Measurements from ENCODE around the gene DGKD. TPM values are rescaled to one million over a fixed set of nuclear protein-coding genes. Genes with fewer than 3 reads are reported as not detected.

The DGKD gene
- total and polyA plus RNA-seq, 10 of the 15 experiments (the other 5 are each of a cell fraction or from before 2014, with no cell fraction given), result 2.7 to 81.9 (median 27.0) TPM

- ChIA-PET RAD21 (ENCODE audit: unreplicated experiment) (interaction anchor here (1.1 kb wide), 1 partner anchor 42 kb away, joined by 8 read pairs; no protein-coding TSS in a partner anchor), POLR2A (no interaction called here)
Measured at GRCh38 chr2:233400961-233401360, 46.7 kb downstream of the DGKD start.

GRCh38 chr2:233402346-233402745 lies 48.1 kb downstream of the DGKD start:
- no peaks in the 10 kb centered on the region for H3K9me3 ChIP-seq (replicated peaks; ENCODE audit: control insufficient read depth, insufficient read depth, low read length)
- no peak for DNase-seq (ENCODE audit: low read depth, low spot score)
- no peak overlapping the region for H3K4me2 ChIP-seq (ENCODE audit: control insufficient read depth, insufficient read depth)
- no TSS peak for BruUV-seq (replicated peaks)
- H3K4me1 ChIP-seq (ENCODE audit: control insufficient read depth, insufficient read depth, low read length), result no peaks in the 10 kb centered on the region
- ChIA-PET CTCF (interaction anchor here (0.8 to 10.8 kb wide), 4 partner anchors 19 to 455 kb away, joined by 3 to 215 read pairs (median 70); no protein-coding TSS in a partner anchor), POLR2A (no interaction called here), RAD21 (ENCODE audit: unreplicated experiment) (interaction anchor here (1.4 to 1.5 kb wide), 2 partner anchors 17 to 41 kb away, joined by 4 to 7 read pairs; no protein-coding TSS in a partner anchor), SMC1A (ENCODE audit: uncharacterized antibody, unreplicated experiment) (interaction anchor here (1.1 to 7.2 kb wide), 5 partner anchors 8 to 117 kb away, joined by 3 to 80 read pairs (median 3); no protein-coding TSS in a partner anchor)
- H3K27ac ChIP-seq (ENCODE audit: control insufficient read depth, insufficient read depth), result no peak overlapping the region
- intact Hi-C loops (cut with micrococcal nuclease; ENCODE audit: unreplicated experiment), result no loop called here
- no peak overlapping the region for H2AFZ ChIP-seq (ENCODE audit: control insufficient read depth, low read depth, low read length)
- no peak for FAIRE-seq
- no peak overlapping the region for H3K9ac ChIP-seq (ENCODE audit: control insufficient read depth, insufficient read depth, low read length)
- H3K4me3 ChIP-seq, result no peak overlapping the region
- WGBS (ENCODE audit: insufficient coverage, insufficient replicate concordance, low lambda C conversion rate, missing lambda C conversion rate), result 86% methylated on average over 5 of the region's 5 CpGs
- no peaks in the 10 kb centered on the region for H4K20me1 ChIP-seq (ENCODE audit: control insufficient read depth, insufficient read depth)
- ATAC-seq, result no peak
- H3K79me2 ChIP-seq (ENCODE audit: control insufficient read depth, insufficient read depth, low read length), result no peaks in the 10 kb centered on the region; the same call in 1 of the 2 replicates
- peaks cover 1 to 9% of the 10 kb centered on the region in 2 experiments for H3K36me3 ChIP-seq (ENCODE audit: control insufficient read depth in 2 of 2, insufficient read depth in 2 of 2, low read length in 1 of 2)
- no peak for TF ChIP-seq ATF7 (IDR thresholded peaks at IDR 0.05; ENCODE audit: low read depth)
- no peak for TF ChIP-seq JUNB (IDR thresholded peaks at IDR 0.05)
- TF ChIP-seq BRCA1 (IDR thresholded peaks at IDR 0.05; ENCODE audit: low read depth, low read length), result no peak
- no peak for TF ChIP-seq ESRRA (IDR thresholded peaks at IDR 0.05; ENCODE audit: low read length)
- H3K27me3 ChIP-seq (replicated peaks in 1 of 2; ENCODE audit: control insufficient read depth in 2 of 2, insufficient read depth in 2 of 2, low read length in 1 of 2), result no peaks in the 10 kb centered on the region
- in situ Hi-C loops (cut with MboI), result no loop called here

More at GRCh38 chr2:233400961-233401360, 46.7 kb downstream of the DGKD start:
- Histone ChIP-seq H4K20me1 (ENCODE audit: control insufficient read depth, insufficient read depth) (no peaks in the 10 kb centered on the region), H3K79me2 (ENCODE audit: control insufficient read depth, insufficient read depth, low read length) (no peaks in the 10 kb centered on the region), H3K9ac (ENCODE audit: control insufficient read depth, insufficient read depth, low read length) (no peak overlapping the region), H3K36me3 (ENCODE audit: control insufficient read depth in 2 of 2, insufficient read depth in 2 of 2, low read length in 1 of 2) (peaks cover 3 to 4% of the 10 kb centered on the region in 2 experiments), H3K27me3 (replicated peaks in 1 of 2; ENCODE audit: control insufficient read depth in 2 of 2, insufficient read depth in 2 of 2, low read length in 1 of 2) (no peaks in the 10 kb centered on the region), H3K9me3 (replicated peaks; ENCODE audit: control insufficient read depth, insufficient read depth, low read length) (no peaks in the 10 kb centered on the region), H3K27ac (ENCODE audit: control insufficient read depth, insufficient read depth) (no peak overlapping the region), H3K4me1 (ENCODE audit: control insufficient read depth, insufficient read depth, low read length) (no peaks in the 10 kb centered on the region), H3K4me3 (no peak overlapping the region), H2AFZ (ENCODE audit: control insufficient read depth, low read depth, low read length) (no peak overlapping the region), H3K4me2 (ENCODE audit: control insufficient read depth, insufficient read depth) (no peak overlapping the region)
- no peak for FAIRE-seq
- no TSS peak for BruUV-seq (replicated peaks)
- CTCF ChIA-PET, result interaction anchor here (1.0 to 10.8 kb wide), 3 partner anchors 20 to 310 kb away, joined by 3 to 215 read pairs (median 135); no protein-coding TSS in a partner anchor
- in situ Hi-C loops (cut with MboI) (no loop called here), intact Hi-C loops (cut with micrococcal nuclease; ENCODE audit: unreplicated experiment) (no loop called here)
- WGBS (ENCODE audit: insufficient coverage, insufficient replicate concordance, low lambda C conversion rate, missing lambda C conversion rate), result 99% methylated on average over 3 of the region's 3 CpGs
- SMC1A ChIA-PET (ENCODE audit: uncharacterized antibody, unreplicated experiment), result interaction anchor here (0.7 to 1.3 kb wide), 2 partner anchors 18 to 42 kb away, joined by 3 to 6 read pairs; no protein-coding TSS in a partner anchor
- TF ChIP-seq JUNB (IDR thresholded peaks at IDR 0.05) (no peak), MTA3 (IDR thresholded peaks at IDR 0.05; ENCODE audit: borderline replicate concordance, low read length) (no peak), GABPA (IDR thresholded peaks at IDR 0.05; ENCODE audit: low read depth) (no peak), POU2F2 (IDR thresholded peaks at IDR 0.05; ENCODE audit: borderline replicate concordance, low read depth, low read length) (no peak), IKZF2 (IDR thresholded peaks at IDR 0.05) (no peak)
- DNase-seq (ENCODE audit: low read depth, low spot score), result no peak
- no peak for ATAC-seq
